ENCODE data around the gene SH3RF3. TPM values are rescaled to one million over a fixed set of nuclear protein-coding genes. Genes with fewer than 3 reads are reported as not detected.

SH3RF3 gene
- total RNA-seq, 1 donor from 2014 or later, result under 0.01 TPM

GRCh38 chr2:109173311-109174171 lies 44.5 kb downstream of the SH3RF3 start:
- no peak for FAIRE-seq
- H3K4me3 ChIP-seq (ENCODE audit: low read depth, low read length), result no peak overlapping the region
- H3K27me3 ChIP-seq (ENCODE audit: control insufficient read depth, insufficient read depth, low read length), result no peaks in the 10 kb centered on the region
- no peak for DNase-seq (ENCODE audit: low read depth)
- H3K36me3 ChIP-seq (ENCODE audit: control insufficient read depth, insufficient read depth, low read length), result no peaks in the 10 kb centered on the region
- TF ChIP-seq CTCF (IDR thresholded peaks at IDR 0.05; ENCODE audit: insufficient read depth, low read length, severe bottlenecking), result no peak

- no peak for TF ChIP-seq CTCF (IDR thresholded peaks at IDR 0.05; ENCODE audit: insufficient read depth, low read length, severe bottlenecking)
Observed at GRCh38 chr2:109174214-109174613, 45.2 kb downstream of the SH3RF3 start.

GRCh38 chr2:109174626-109175349 lies 45.8 kb downstream of the SH3RF3 start:
- no peak for DNase-seq (ENCODE audit: low read depth)
- Histone ChIP-seq H3K27me3 (ENCODE audit: control insufficient read depth, insufficient read depth, low read length) (no peaks in the 10 kb centered on the region), H3K36me3 (ENCODE audit: control insufficient read depth, insufficient read depth, low read length) (no peaks in the 10 kb centered on the region), H3K4me3 (ENCODE audit: low read depth, low read length) (no peak overlapping the region)
- no peak for TF ChIP-seq CTCF (IDR thresholded peaks at IDR 0.05; ENCODE audit: insufficient read depth, low read length, severe bottlenecking)
- FAIRE-seq, result no peak

More at GRCh38 chr2:109174214-109174613, 45.2 kb downstream of the SH3RF3 start:
- no peak for FAIRE-seq
- Histone ChIP-seq H3K4me3 (ENCODE audit: low read depth, low read length) (no peak overlapping the region), H3K27me3 (ENCODE audit: control insufficient read depth, insufficient read depth, low read length) (no peaks in the 10 kb centered on the region), H3K36me3 (ENCODE audit: control insufficient read depth, insufficient read depth, low read length) (no peaks in the 10 kb centered on the region)
- DNase-seq (ENCODE audit: low read depth), result no peak

- H3K27me3 ChIP-seq (ENCODE audit: control insufficient read depth, insufficient read depth, low read length), result no peaks in the 10 kb centered on the region
- DNase-seq (ENCODE audit: low read depth), result no peak
Observed at GRCh38 chr2:109175350-109175678, 46.3 kb downstream of the SH3RF3 start.

GRCh38 chr2:109176928-109177327 lies 47.9 kb downstream of the SH3RF3 start:
- FAIRE-seq (no peak), DNase-seq (ENCODE audit: low read depth) (no peak)
- TF ChIP-seq CTCF (IDR thresholded peaks at IDR 0.05; ENCODE audit: insufficient read depth, low read length, severe bottlenecking), result no peak
- H3K4me3 ChIP-seq (ENCODE audit: low read depth, low read length), result no peak overlapping the region
- H3K36me3 ChIP-seq (ENCODE audit: control insufficient read depth, insufficient read depth, low read length), result no peaks in the 10 kb centered on the region
- no peaks in the 10 kb centered on the region for H3K27me3 ChIP-seq (ENCODE audit: control insufficient read depth, insufficient read depth, low read length)

More at GRCh38 chr2:109175350-109175678, 46.3 kb downstream of the SH3RF3 start:
- FAIRE-seq, result no peak
- no peak overlapping the region for H3K4me3 ChIP-seq (ENCODE audit: low read depth, low read length)
- no peaks in the 10 kb centered on the region for H3K36me3 ChIP-seq (ENCODE audit: control insufficient read depth, insufficient read depth, low read length)
- TF ChIP-seq CTCF (IDR thresholded peaks at IDR 0.05; ENCODE audit: insufficient read depth, low read length, severe bottlenecking), result no peak

Measured in bronchial epithelial cell (primary cell).